ENCODE results near the gene TGM5.

Gene TGM5

GRCh38 chr15:43267439-43267838 is 711 bp upstream of the TGM5 start:
- Mint-ChIP-seq H3K27me3 (peaks cover 23% of the 10 kb centered on the region), H3K4me3 (no peak overlapping the region), H3K9me3 (peaks cover 0 to 5% of the 10 kb centered on the region in 2 donors), H3K27ac (no peak overlapping the region), H3K4me1 (no peaks in the 10 kb centered on the region)
- ATAC-seq (no peak), DNase-seq (no peak)

- Mint-ChIP-seq H3K4me1 (no peaks in the 10 kb centered on the region), H3K9me3 (no peaks in the 10 kb centered on the region), H3K27me3 (peaks cover 23% of the 10 kb centered on the region), H3K4me3 (no peak overlapping the region), H3K27ac (no peak overlapping the region)
- no peak for ATAC-seq
- DNase-seq = no peak
Observed at GRCh38 chr15:43266386-43266785, 342 bp downstream of the TGM5 start.

- no peak overlapping the region for H3K4me3 Mint-ChIP-seq
- H3K27me3 Mint-ChIP-seq = peaks cover 16% of the 10 kb centered on the region
- no peak overlapping the region for H3K27ac Mint-ChIP-seq
- H3K4me1 Mint-ChIP-seq = no peaks in the 10 kb centered on the region
- no peaks in the 10 kb centered on the region for H3K9me3 Mint-ChIP-seq
- ATAC-seq (no peak), DNase-seq (no peak)
Observed at GRCh38 chr15:43260011-43260615, 6.6 kb downstream of the TGM5 start.

GRCh38 chr15:43258781-43259180 is 7.9 kb downstream of the TGM5 start:
- H3K4me1 Mint-ChIP-seq = peaks cover 11% of the 10 kb centered on the region
- H3K27me3 Mint-ChIP-seq = peaks cover 24% of the 10 kb centered on the region
- no peak overlapping the region for H3K4me3 Mint-ChIP-seq
- DNase-seq (no peak), ATAC-seq (no peak)
- H3K27ac Mint-ChIP-seq = no peak overlapping the region
- H3K9me3 Mint-ChIP-seq = no peaks in the 10 kb centered on the region

- peaks cover 35% of the 10 kb centered on the region for H3K27me3 Mint-ChIP-seq
- no peaks in the 10 kb centered on the region for H3K9me3 Mint-ChIP-seq
- no peak for DNase-seq
- ATAC-seq = no peak
- H3K27ac Mint-ChIP-seq = peak overlapping the region in 1 of 2 donors; percentile 49
- peaks cover 34% of the 10 kb centered on the region for H3K4me1 Mint-ChIP-seq
- no peak overlapping the region for H3K4me3 Mint-ChIP-seq
Observed at GRCh38 chr15:43256341-43256740, 10.4 kb downstream of the TGM5 start.

GRCh38 chr15:43255376-43255775 is 11.4 kb downstream of the TGM5 start:
- Mint-ChIP-seq H3K9me3 (peaks cover 0 to 6% of the 10 kb centered on the region in 2 donors), H3K4me1 (peaks cover 43% of the 10 kb centered on the region), H3K27ac (no peak overlapping the region), H3K4me3 (no peak overlapping the region), H3K27me3 (peaks cover 35% of the 10 kb centered on the region)
- DNase-seq (no peak), ATAC-seq (no peak)

- ATAC-seq = peak; percentile 70
Observed at GRCh38 chr15:43253431-43254403, 13.0 kb downstream of the TGM5 start.

GRCh38 chr15:43251871-43252250 is 14.9 kb downstream of the TGM5 start:
- DNase-seq = peak in 1 of 2 donors; percentile 50
- peak overlapping the region; percentile 3 to 28 for H3K4me3 Mint-ChIP-seq

More at GRCh38 chr15:43253431-43254403, 13.0 kb downstream of the TGM5 start:
- Mint-ChIP-seq H3K27me3 (peaks cover 35% of the 10 kb centered on the region), H3K27ac (no peak overlapping the region), H3K4me3 (peak overlapping the region; percentile 19), H3K4me1 (peaks cover 59% of the 10 kb centered on the region), H3K9me3 (peaks cover 0 to 6% of the 10 kb centered on the region in 2 donors)
- DNase-seq = peak in 1 of 2 donors; percentile 35

GRCh38 chr15:43251185-43251870 is 15.4 kb downstream of the TGM5 start:
- Mint-ChIP-seq H3K4me3 (peak overlapping the region in 1 of 2 donors; percentile 3), H3K9me3 (peaks cover 0 to 6% of the 10 kb centered on the region in 2 donors), H3K27me3 (peaks cover 32% of the 10 kb centered on the region), H3K27ac (peak overlapping the region; percentile 17 to 24), H3K4me1 (peaks cover 59% of the 10 kb centered on the region)
- ATAC-seq (peak; percentile 61), DNase-seq (peak in 1 of 2 donors; percentile 21)

More at GRCh38 chr15:43251871-43252250, 14.9 kb downstream of the TGM5 start:
- H3K9me3 Mint-ChIP-seq = peaks cover 0 to 6% of the 10 kb centered on the region in 2 donors
- H3K27me3 Mint-ChIP-seq = peaks cover 35% of the 10 kb centered on the region
- H3K4me1 Mint-ChIP-seq = peaks cover 59% of the 10 kb centered on the region
- peak overlapping the region; percentile 17 to 24 for H3K27ac Mint-ChIP-seq
- ATAC-seq = peak; percentile 75

- no peak for DNase-seq
- H3K9me3 Mint-ChIP-seq = peaks cover 0 to 6% of the 10 kb centered on the region in 2 donors
- no peak for ATAC-seq
- no peak overlapping the region for H3K4me3 Mint-ChIP-seq
- no peak overlapping the region for H3K27ac Mint-ChIP-seq
- H3K27me3 Mint-ChIP-seq = peaks cover 26% of the 10 kb centered on the region
- H3K4me1 Mint-ChIP-seq = peaks cover 59% of the 10 kb centered on the region
Observed at GRCh38 chr15:43250785-43251184, 15.9 kb downstream of the TGM5 start.

- peak overlapping the region; percentile 17 to 22 for H3K4me3 Mint-ChIP-seq
- peak in 1 of 2 donors; percentile 50 for DNase-seq
- peak; percentile 71 for ATAC-seq
- H3K27me3 Mint-ChIP-seq = peaks cover 16% of the 10 kb centered on the region
- peak overlapping the region; percentile 23 to 72 for H3K27ac Mint-ChIP-seq
- H3K4me1 Mint-ChIP-seq = peaks cover 57% of the 10 kb centered on the region
- H3K9me3 Mint-ChIP-seq = peaks cover 0 to 6% of the 10 kb centered on the region in 2 donors
Observed at GRCh38 chr15:43249699-43250203, 17.0 kb downstream of the TGM5 start.

GRCh38 chr15:43249236-43249635 is 17.5 kb downstream of the TGM5 start:
- H3K4me1 Mint-ChIP-seq = peaks cover 52% of the 10 kb centered on the region

GRCh38 chr15:43246261-43246774 is 20.4 kb downstream of the TGM5 start:
- H3K4me3 Mint-ChIP-seq = no peak overlapping the region
- H3K27ac Mint-ChIP-seq = no peak overlapping the region
- DNase-seq (no peak), ATAC-seq (no peak)
- no peaks in the 10 kb centered on the region for H3K27me3 Mint-ChIP-seq
- peaks cover 24% of the 10 kb centered on the region for H3K4me1 Mint-ChIP-seq
- H3K9me3 Mint-ChIP-seq = peaks cover 0 to 6% of the 10 kb centered on the region in 2 donors

More at GRCh38 chr15:43249236-43249635, 17.5 kb downstream of the TGM5 start:
- ATAC-seq (no peak), DNase-seq (no peak)
- peak overlapping the region in 1 of 2 donors; percentile 72 for H3K27ac Mint-ChIP-seq
- peaks cover 0 to 6% of the 10 kb centered on the region in 2 donors for H3K9me3 Mint-ChIP-seq
- H3K27me3 Mint-ChIP-seq = peaks cover 11% of the 10 kb centered on the region
- peak overlapping the region; percentile 17 to 22 for H3K4me3 Mint-ChIP-seq

- Mint-ChIP-seq H3K9me3 (no peaks in the 10 kb centered on the region), H3K4me3 (no peak overlapping the region), H3K4me1 (peaks cover 18% of the 10 kb centered on the region), H3K27ac (no peak overlapping the region), H3K27me3 (no peaks in the 10 kb centered on the region)
- ATAC-seq (no peak), DNase-seq (no peak)
Observed at GRCh38 chr15:43244092-43244491, 22.6 kb downstream of the TGM5 start.
